Renal cortex interstitium (tissue), 11 donors: Measurements from ENCODE around the gene ZNF341. TPM values are rescaled to one million over a fixed set of nuclear protein-coding genes. Genes with fewer than 3 reads are reported as not detected.
"Not testable (repeated sequence)": the region's sequence is repeated elsewhere in the genome, so short reads cannot be mapped to it uniquely, and the experiment has no call there.

Source experiments
- DNase-seq, 11 donors: peaks; one replicate each; pipeline ENCODE4 v3.0.0-alpha.2; 2013; ENCODE audit warnings: low read depth in 9 of 11, low spot score in 4 of 11; ENCODE audit errors: extremely low read depth in 1 of 11
- polyA plus RNA-seq, 3 donors: library from polyadenylated mRNA; unstranded; fragments of 120-200 nt; gene quantifications; one replicate each; pipeline ENCODE4 v1.2.1, GENCODE V29; 2013; ENCODE audit not compliant: insufficient read length in 3 of 3

The ZNF341 gene
- polyA plus RNA-seq, 3 donors = 2.4 to 4.4 (median 3.3) TPM

- DNase-seq = no peak
Observed at GRCh38 chr20:33788351-33789049, 56.7 kb downstream of the ZNF341 start.

DNA sequence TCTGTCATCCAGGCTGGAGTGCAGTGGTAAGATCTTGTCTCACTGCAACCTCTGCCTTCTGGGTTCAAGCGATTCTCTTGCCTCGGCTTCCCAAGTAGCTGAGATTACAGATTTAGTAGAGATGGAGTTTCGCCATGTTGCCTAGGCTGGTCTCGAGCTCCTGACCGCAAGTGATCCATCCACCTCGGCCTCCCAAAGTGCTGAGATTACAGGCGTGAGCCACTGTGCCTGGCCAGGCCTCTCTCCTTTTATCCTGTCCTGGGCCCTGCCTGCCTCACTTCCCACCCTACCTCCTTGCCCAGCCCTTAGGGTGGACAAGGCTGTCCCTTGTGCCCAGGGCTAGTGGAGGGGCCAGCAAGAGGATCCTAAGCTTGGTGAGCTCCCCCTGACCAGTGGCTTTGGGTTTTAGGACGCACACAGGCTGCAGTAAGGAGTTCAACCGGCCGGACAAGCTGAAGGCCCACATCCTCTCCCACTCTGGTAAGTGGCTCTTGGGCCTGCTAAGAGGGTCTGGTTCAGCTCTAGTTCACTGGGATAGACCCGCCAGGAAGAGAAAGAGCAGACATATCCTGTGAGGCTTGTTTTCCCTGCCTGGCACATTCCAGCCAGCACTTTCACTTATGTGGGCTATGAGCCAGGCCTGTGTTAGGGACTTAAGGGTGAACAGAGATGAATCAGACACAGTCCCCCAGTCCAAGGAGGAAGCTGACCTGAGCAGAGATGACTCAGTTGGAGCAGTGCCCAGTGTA, 57.5 kb downstream of the ZNF341 start:
- DNase-seq = peak in 2 of 11 donors; percentile 11 to 27

DNA sequence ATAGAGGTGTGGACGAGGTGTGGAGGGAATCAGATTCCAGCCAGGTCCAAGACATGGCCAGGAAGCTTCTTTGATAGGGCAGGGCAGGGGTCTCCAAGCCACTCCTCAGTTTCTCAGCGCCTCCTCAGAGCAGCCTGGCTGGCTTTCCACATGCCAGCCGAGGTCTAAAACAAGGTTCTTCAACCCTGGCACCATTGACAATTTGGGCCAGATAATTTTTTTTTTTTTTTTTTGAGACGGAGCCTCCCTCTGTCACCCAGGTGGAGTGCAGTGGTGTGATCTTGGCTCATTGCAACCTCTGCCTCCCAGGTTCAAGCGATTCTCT, 58.0 kb downstream of the ZNF341 start:
- no peak for DNase-seq

DNA sequence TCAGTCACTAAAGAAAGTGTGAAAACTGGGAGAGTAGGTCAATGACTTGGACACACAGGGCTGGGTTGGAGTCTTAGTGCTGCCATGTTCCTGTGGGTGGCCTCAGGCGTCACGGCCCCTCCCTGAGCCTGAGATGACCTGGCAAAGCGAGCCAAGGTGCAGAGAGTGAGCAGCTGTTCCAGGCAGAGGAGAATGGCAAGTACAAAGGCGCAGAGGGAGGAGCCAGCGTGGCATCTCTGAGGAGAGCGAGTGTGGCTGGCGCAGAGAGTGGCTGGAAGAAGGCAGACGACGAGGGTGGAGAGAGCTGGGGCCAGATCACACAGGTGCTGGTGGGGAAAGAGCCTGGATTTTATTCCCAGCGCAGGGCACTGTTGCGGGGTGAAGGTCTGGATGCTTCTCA, 58.8 kb downstream of the ZNF341 start:
- DNase-seq = no peak

DNA sequence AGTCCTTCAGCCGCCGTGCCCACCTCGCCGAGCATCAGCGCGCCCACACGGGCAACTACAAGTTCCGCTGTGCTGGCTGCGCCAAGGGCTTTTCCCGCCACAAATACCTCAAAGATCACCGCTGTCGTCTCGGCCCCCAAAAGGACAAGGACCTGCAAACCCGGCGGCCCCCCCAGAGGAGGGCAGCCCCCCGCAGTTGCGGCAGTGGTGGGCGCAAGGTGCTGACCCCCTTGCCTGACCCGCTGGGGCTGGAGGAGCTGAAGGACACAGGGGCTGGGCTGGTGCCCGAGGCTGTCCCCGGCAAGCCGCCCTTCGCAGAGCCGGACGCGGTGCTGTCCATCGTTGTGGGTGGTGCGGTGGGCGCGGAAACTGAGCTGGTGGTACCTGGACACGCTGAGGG, 59.2 kb downstream of the ZNF341 start:
- no peak for DNase-seq

- DNase-seq = no peak
Observed at GRCh38 chr20:33791540-33791939, 59.7 kb downstream of the ZNF341 start.

- peak in 2 of 11 donors; percentile 8 to 15 for DNase-seq
Observed at GRCh38 chr20:33791959-33792597, 60.3 kb downstream of the ZNF341 start.

GRCh38 chr20:33792598-33792989, 60.8 kb downstream of the ZNF341 start:
- DNase-seq = not testable (repeated sequence)

GRCh38 chr20:33793011-33793931, 61.5 kb downstream of the ZNF341 start:
- DNase-seq = no peak

- peak in 1 of 11 donors; percentile 17 for DNase-seq
Observed at GRCh38 chr20:33796263-33796906, 64.6 kb downstream of the ZNF341 start.

DNA sequence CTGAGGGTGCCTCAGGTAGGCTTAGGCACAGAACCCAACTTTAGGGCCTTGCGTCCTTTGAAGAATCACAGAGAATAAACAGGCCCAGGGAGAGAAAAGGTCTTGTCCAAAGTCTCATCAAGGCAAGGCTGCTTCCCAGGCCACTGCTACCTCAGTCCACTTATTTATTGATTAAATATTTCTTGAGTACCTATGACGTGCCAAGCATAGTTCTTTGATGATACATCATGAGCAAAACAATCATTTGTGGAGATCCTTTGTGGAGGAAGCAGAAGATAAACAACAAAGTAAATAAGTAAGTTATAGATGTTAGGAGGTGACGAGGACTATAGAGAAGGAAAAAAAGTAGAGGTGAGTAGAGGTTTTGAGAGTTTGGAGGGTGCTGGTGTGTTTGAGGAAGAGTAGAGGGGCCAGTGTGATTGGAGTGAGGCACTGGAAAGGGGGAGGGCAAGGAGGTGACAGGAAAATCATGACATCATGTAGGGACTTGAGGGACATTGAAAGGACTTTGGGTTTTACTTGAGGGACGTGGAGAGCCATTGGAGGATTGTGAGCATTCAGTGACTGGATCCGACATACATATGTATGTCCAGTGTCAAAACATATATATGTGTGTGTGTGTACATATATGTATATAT, 65.2 kb downstream of the ZNF341 start:
- DNase-seq = no peak

- no peak for DNase-seq
Observed at GRCh38 chr20:33798444-33798843, 66.6 kb downstream of the ZNF341 start.

GRCh38 chr20:33803921-33804337, 72.1 kb downstream of the ZNF341 start:
- DNase-seq = no peak

DNA sequence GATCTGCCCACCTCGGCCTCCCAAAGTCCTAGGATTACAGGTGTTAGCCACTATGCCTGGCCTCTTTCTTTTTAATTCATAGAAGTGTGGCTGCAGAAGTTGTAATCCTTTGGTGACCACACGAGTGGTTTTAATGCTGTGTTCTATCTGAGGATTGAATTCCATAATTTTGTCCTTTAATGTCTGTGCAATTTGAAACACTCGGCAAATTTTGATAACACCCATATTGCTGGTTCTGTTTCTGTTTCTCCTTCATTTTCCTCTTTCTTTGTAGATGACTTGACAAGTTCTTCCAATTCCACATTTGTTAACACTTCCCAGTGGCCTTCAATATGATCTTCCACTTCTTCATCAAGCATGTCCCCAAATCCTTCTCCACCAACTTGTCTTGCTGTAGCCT, 76.6 kb downstream of the ZNF341 start:
- no peak for DNase-seq

GRCh38 chr20:33810259-33810658, 78.5 kb downstream of the ZNF341 start:
- no peak for DNase-seq

GRCh38 chr20:33810885-33811775, 79.3 kb downstream of the ZNF341 start, which contains the start of gene CHMP4B:
CHMP4B (plus strand) TSS chr20:33811348; CDS start chr20:33811469, 121 bp downstream.
- peak; percentile 92 to 99 (median 97) for DNase-seq

GRCh38 chr20:33811776-33812151, 80.0 kb downstream of the ZNF341 start:
- no peak for DNase-seq
